Measurements from ENCODE around the gene ZNF18.
"Not testable (repeated sequence)": the region's sequence is repeated elsewhere in the genome, so short reads cannot be mapped to it uniquely, and the experiment has no call there.

DNA sequence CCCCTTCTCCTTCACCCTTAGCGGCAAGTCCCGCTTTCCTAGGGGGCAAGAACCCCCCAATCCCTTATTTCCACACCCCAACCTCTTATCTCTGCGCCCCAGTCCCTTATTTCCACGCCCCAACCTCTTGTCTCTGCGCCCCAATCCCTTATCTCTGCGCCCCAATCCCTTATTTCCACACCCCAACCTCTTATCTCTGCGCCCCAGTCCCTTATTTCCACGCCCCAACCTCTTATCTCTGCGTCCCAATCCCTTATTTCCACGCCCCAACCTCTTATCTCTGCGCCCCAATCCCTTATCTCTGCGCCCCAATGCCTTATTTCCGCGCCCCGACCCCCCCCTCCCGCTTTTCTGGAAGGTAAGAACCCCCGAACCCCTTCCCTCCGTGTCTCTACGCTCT, 24.5 kb downstream of the ZNF18 start:
- TF ChIP-seq, protein P1, sequence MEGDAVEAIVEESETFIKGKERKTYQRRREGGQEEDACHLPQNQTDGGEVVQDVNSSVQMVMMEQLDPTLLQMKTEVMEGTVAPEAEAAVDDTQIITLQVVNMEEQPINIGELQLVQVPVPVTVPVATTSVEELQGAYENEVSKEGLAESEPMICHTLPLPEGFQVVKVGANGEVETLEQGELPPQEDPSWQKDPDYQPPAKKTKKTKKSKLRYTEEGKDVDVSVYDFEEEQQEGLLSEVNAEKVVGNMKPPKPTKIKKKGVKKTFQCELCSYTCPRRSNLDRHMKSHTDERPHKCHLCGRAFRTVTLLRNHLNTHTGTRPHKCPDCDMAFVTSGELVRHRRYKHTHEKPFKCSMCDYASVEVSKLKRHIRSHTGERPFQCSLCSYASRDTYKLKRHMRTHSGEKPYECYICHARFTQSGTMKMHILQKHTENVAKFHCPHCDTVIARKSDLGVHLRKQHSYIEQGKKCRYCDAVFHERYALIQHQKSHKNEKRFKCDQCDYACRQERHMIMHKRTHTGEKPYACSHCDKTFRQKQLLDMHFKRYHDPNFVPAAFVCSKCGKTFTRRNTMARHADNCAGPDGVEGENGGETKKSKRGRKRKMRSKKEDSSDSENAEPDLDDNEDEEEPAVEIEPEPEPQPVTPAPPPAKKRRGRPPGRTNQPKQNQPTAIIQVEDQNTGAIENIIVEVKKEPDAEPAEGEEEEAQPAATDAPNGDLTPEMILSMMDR (conservative IDR thresholded peaks at IDR 0.05; ENCODE audit: low read depth in 2 of 2) = not testable (repeated sequence)
- TF ChIP-seq EZH2 (IDR thresholded peaks at IDR 0.05; ENCODE audit: low read depth, unreplicated experiment) = not testable (repeated sequence)

Data from GM23338 (cell line).